ENCODE measurements around the gene RPS19. TPM values are rescaled to one million over a fixed set of nuclear protein-coding genes. Genes with fewer than 3 reads are reported as not detected.

The RPS19 gene
- total and polyA plus RNA-seq, 4 donors, result 1,039 to 4,419 (median 1,839) TPM

DNA sequence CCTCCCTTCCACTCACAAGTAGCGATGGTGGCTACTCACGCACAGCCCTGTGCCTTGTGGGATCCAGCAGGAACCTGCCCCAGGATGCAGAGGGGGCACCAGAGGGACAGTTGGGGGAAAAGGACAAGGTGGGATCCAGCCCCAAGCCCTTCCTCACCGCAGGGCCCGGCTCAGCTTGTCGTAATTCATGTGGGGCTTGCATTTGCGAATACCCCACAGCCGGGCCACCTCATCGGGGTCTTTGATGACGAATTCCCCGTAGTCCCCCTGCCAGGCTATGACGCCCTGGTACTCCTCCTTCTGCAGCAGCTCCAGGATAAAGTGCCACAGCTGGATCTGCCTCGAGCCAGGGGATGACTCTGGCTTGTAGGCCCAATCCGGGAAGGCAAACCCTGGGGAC, 49.7 kb downstream of the RPS19 start:
- Histone ChIP-seq H3K27me3 (ENCODE audit: control insufficient read depth in 3 of 3, insufficient read depth in 3 of 3, low read length in 2 of 3) (peaks cover 0 to 40% (median 31%) of the 10 kb centered on the region in 3 donors), H3K4me3 (no peak overlapping the region), H3K9me3 (ENCODE audit: control insufficient read depth in 4 of 4, insufficient read depth in 3 of 4, low read length in 3 of 4) (peaks cover 0 to 2% (median 0%) of the 10 kb centered on the region in 4 donors), H3K27ac (ENCODE audit: low read depth in 1 of 2, low read length in 1 of 2) (no peak overlapping the region), H3K4me1 (ENCODE audit: control insufficient read depth in 5 of 5, insufficient read depth in 5 of 5, low read length in 5 of 5) (peaks cover 0 to 4% (median 0%) of the 10 kb centered on the region in 5 donors), H3K36me3 (ENCODE audit: control insufficient read depth in 4 of 4, insufficient read depth in 4 of 4, low read length in 4 of 4) (peaks cover 0 to 30% (median 13%) of the 10 kb centered on the region in 4 donors), H3K9ac (ENCODE audit: insufficient read depth in 1 of 2, low read length in 2 of 2) (no peak overlapping the region)
- DNase-seq (no peak), ATAC-seq (ENCODE audit: insufficient read depth, low FRiP score) (no peak)
- TF ChIP-seq CTCF (IDR thresholded peaks at IDR 0.05; ENCODE audit: control extremely low read depth, extremely low read depth), result no peak
- 65 to 77% methylated on average over 13 of the region's 13 CpGs for WGBS, 2 donors

DNA sequence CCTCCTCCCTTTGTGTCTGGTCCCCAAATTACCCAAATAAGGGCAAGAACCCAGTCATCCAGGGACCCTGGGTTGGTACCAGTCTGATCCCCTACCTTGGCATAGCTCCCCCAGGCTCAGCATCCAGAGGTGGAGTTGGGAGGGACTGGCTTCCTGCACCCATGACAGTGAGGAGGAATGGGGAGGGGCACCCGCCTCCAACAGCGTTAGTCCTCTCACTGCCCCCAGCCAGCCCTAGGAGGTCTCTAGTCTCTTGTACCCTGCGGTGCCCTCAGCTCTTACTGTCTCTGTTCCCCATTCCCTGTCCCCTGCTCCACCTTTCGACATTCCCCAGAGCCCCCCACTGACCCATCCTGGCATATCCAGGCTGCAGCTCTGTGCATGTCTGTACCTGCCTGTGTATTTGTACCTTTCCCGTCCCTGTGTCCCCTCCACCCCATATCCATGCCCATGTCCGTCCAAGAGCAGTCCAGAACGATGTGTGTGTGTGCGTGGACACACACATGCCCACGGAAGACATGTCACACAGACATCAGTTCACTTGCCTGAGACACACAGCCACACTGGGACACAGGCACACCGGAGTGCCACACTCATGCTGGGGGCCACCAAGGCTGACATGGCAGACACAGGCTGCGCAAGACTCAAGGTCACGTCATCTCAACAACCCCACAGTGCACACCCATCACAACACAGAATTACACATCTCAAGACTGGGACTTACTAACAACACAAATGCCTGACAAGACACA, 50.4 kb downstream of the RPS19 start:
- Histone ChIP-seq H3K4me1 (ENCODE audit: control insufficient read depth in 5 of 5, insufficient read depth in 5 of 5, low read length in 5 of 5) (peaks cover 0 to 3% (median 0%) of the 10 kb centered on the region in 5 donors), H3K9ac (ENCODE audit: insufficient read depth in 1 of 2, low read length in 2 of 2) (no peak overlapping the region), H3K27me3 (ENCODE audit: control insufficient read depth in 3 of 3, insufficient read depth in 3 of 3, low read length in 2 of 3) (peaks cover 0 to 47% (median 35%) of the 10 kb centered on the region in 3 donors), H3K9me3 (ENCODE audit: control insufficient read depth in 4 of 4, insufficient read depth in 3 of 4, low read length in 3 of 4) (peaks cover 0 to 2% (median 0%) of the 10 kb centered on the region in 4 donors), H3K4me3 (no peak overlapping the region), H3K27ac (ENCODE audit: low read depth in 1 of 2, low read length in 1 of 2) (no peak overlapping the region), H3K36me3 (ENCODE audit: control insufficient read depth in 4 of 4, insufficient read depth in 4 of 4, low read length in 4 of 4) (peaks cover 0 to 23% (median 8%) of the 10 kb centered on the region in 4 donors)
- ATAC-seq (ENCODE audit: insufficient read depth, low FRiP score), result no peak
- WGBS, 2 donors, result 62 to 67% methylated on average over 12 of the region's 12 CpGs
- no peak for DNase-seq
- TF ChIP-seq CTCF (IDR thresholded peaks at IDR 0.05; ENCODE audit: control extremely low read depth, extremely low read depth), result no peak

GRCh38 chr19:41910992-41911888, 51.2 kb downstream of the RPS19 start:
- no peak overlapping the region for H3K9ac ChIP-seq (ENCODE audit: insufficient read depth in 1 of 2, low read length in 2 of 2)
- no peak overlapping the region for H3K4me3 ChIP-seq
- ATAC-seq (ENCODE audit: insufficient read depth, low FRiP score) (no peak), DNase-seq (no peak)
- TF ChIP-seq CTCF (IDR thresholded peaks at IDR 0.05; ENCODE audit: control extremely low read depth, extremely low read depth), result no peak
- no peak overlapping the region for H3K27ac ChIP-seq (ENCODE audit: low read depth in 1 of 2, low read length in 1 of 2)
- 60 to 73% methylated on average over 13 of the region's 13 CpGs for WGBS, 2 donors
- peaks cover 0 to 15% (median 3%) of the 10 kb centered on the region in 4 donors for H3K36me3 ChIP-seq (ENCODE audit: control insufficient read depth in 4 of 4, insufficient read depth in 4 of 4, low read length in 4 of 4)
- peaks cover 0 to 3% (median 0%) of the 10 kb centered on the region in 5 donors for H3K4me1 ChIP-seq (ENCODE audit: control insufficient read depth in 5 of 5, insufficient read depth in 5 of 5, low read length in 5 of 5)
- H3K9me3 ChIP-seq (ENCODE audit: control insufficient read depth in 4 of 4, insufficient read depth in 3 of 4, low read length in 3 of 4), result peaks cover 0 to 5% (median 0%) of the 10 kb centered on the region in 4 donors
- H3K27me3 ChIP-seq (ENCODE audit: control insufficient read depth in 3 of 3, insufficient read depth in 3 of 3, low read length in 2 of 3), result peaks cover 0 to 54% (median 41%) of the 10 kb centered on the region in 3 donors

All from lung (tissue), 12 donors.